G401.6 (cell line): ENCODE data around the gene NID1.
"Not testable (repeated sequence)": the region's sequence is repeated elsewhere in the genome, so short reads cannot be mapped to it uniquely, and the experiment has no call there.

Experiments
- FAIRE-seq: peaks from 2 replicates; lab custom pipeline; 2012; peaks lifted over from hg19 to GRCh38; lab: Jason Lieb, UNC

The NID1 gene

DNA sequence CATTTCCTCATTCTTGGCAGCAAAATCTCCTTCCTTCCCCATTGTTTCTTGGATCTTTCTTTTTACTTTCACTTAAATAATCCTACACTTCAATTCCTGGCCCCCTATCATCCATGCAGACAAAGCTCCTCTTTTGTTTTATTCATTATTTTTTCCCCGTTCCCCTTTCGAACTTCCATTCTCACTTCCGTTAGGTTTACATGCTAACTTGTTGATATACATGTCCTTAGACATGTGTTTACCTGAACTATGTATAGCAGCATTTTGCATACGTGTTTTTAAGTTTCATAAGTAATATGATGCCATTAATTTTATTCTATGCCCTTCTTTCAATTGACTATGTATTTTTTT, 131.1 kb downstream of the NID1 start:
- FAIRE-seq = no peak

DNA sequence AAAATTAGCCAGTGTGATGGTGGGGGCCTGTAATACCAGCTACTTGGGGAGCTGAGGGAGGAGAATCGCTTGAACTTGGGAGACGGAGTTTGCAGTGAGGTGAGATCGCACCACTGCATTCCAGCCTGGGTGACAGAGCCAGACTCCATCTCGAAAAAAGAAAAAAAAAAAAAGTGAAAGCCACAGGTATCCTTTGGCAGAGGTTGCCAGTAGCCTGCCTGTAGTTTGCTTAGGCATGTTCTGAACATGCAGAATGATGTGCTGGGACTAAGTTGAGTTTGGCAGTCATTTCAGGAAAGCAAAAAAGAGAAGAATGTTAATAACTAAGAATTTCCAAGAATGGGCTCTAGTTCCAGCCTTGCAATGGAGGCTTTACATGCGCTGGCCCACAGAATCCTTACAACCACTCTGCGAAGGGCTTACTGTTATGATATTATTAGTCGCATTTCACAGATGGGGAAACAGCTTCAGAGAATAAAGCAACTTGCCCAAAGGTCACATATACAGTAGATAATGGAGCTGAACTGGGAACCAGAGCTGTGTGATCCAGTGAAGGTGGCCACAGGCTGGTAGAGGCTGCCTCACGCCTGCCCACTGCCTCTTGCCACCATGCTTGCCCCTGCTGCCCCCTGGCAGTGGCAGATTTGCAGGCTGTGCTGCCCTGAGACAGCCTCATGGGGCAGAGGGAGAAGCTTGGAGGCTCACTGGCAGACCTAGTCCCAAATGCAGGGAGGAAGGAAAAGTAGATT, 131.7 kb downstream of the NID1 start:
- FAIRE-seq = no peak

GRCh38 chr1:235932090-235932510, 132.8 kb downstream of the NID1 start:
- FAIRE-seq = no peak

GRCh38 chr1:235931171-235931738, 133.6 kb downstream of the NID1 start:
- no peak for FAIRE-seq

DNA sequence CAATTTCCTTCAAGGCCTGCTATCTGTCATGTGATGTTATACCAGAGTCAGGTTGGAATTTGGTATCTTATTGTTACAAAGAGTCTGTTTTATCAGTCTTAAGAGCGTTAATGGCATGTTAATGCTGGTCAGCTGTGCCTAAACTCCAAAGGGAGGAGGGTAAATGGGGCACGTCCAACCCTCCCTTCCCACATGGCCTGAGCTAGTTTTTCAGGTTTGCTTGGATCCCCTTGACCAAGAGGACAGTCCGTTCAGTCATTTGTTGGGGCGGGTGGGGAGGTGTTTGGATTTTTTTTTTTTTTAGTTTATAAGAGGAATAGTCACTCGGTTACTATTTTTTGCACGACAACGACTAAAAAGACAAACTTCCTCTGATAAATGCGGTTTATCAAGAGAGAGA, 134.3 kb downstream of the NID1 start:
- FAIRE-seq = no peak

GRCh38 chr1:235929216-235929615, 135.7 kb downstream of the NID1 start:
- FAIRE-seq = no peak

GRCh38 chr1:235928197-235928596, 136.7 kb downstream of the NID1 start:
- FAIRE-seq = no peak

DNA sequence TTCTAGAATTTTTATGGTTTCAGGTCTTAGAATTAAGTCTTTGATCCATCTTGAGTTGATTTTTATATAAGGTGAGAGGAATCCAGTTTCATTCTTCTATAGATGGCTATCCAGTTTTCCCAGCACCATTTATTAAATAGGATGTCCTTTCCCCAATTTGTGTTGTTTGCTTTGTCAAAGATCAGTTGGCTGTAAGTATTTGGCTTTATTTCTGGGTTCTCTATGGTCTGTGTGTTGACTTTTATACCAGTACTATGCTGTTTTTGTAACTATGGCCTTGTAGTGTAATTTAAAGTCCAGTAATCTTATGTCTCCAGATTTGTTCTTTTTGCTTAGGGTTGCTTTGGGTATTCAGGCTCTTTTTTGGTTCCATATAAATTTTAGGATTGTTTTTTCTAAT, 137.3 kb downstream of the NID1 start:
- FAIRE-seq = not testable (repeated sequence)
